Neural progenitor cell (in vitro differentiated cells): ENCODE data around the gene B4GALT5.

Experiments used
- CTCF ChIP-seq: fragments of 200-600 bp; sonication (generic); IDR thresholded peaks from 2 replicates; pipeline ENCODE4 v1.5.1; 2017; ENCODE audit warnings: antibody characterized with exemption, mild to moderate bottlenecking
- EZH2 ChIP-seq: fragments of 200-600 bp; sonication (generic); IDR thresholded peaks from 2 replicates; pipeline ENCODE4 v1.6.1; 2017; ENCODE audit warnings: antibody characterized with exemption, mild to moderate bottlenecking, moderate library complexity
- EZH2phosphoT487 ChIP-seq: fragments of 200-600 bp; sonication (generic); IDR thresholded peaks from 2 replicates; pipeline ENCODE4 v1.6.1; 2017; ENCODE audit warnings: antibody characterized with exemption

- no peak for TF ChIP-seq CTCF
- no peak for TF ChIP-seq EZH2
- no peak for TF ChIP-seq EZH2phosphoT487
Observed at GRCh38 chr20:49712118-49712517, 1.6 kb downstream of the B4GALT5 start.
